Measurements from ENCODE around the gene KAZALD1.
A peak's percentile ranks its signal among the peaks of the same experiment; 100 is the strongest.
"Not testable (repeated sequence)": the region's sequence is repeated elsewhere in the genome, so short reads cannot be mapped to it uniquely, and the experiment has no call there.

KAZALD1 gene

DNA sequence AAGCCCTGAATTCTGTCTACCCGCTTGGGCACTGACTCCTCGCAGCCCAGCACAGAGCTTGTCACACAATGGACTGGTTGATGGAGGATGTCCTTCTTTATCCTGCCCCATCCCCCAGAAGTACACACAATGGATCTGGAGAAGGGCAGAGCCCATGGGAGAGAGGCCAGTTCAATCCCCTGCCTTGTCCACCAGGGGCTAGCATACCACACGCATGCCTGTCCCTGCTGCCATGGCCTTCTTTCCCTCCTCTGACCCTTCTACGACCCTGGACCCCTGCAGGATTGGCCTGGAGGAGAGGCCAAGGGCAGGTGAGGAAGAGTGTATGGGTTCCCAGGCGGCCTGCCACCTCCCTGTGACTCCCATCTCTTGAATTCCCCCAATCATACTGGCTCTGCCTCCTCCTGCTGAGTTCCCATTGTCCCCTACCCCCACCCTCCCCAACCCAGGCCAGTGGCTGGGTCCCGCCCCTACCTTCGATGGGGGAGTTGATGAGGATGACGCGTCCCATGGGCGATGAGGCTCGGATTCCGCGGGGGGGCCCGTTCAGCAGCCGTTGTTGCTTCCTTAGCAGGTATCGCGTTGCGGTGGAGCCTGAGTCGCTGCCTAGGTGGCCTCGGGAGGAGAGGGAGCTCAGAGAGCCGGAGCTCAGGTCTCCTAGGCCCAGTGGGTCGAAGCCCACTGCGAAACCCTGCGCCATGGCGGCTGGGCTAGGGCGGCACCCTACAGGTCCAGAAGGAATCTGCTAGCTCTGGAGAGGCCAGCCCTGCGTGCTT is 32.1 kb upstream of the KAZALD1 start:
- DNase-seq (ENCODE audit: low read depth in 4 of 4, low spot score in 1 of 4): no peak

DNA sequence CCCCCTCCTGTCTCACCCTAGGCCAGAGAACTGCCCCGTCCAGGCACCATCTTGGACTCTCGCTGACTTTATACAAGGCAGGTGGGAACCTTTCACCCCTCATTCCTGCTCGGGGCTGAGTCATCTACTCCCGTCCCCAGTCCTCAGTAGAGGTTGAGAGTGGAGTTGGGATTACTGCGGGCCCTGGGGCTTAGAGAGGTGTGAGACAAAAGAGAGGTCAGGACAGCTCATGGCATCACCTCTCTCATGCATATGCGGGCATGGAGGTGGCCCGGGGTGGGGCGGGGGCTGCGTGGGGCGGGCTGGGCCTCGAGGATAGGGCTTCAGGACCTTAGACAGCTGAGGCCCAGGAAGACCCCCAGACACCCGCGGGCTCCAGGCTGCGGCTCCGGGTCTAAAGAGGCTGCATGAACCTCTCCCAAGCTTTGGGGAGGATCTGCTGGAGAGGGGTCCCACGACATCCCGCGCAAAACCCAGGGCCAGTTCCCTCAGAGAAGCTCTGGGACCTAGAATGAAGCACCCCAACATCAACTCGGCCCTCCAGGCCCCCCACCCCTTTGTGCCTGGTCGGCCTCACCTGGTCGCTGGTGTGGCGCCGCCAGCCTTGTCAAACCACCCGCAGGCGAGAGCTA is 31.2 kb upstream of the KAZALD1 start:
- no peak for DNase-seq (ENCODE audit: low read depth in 4 of 4, low spot score in 1 of 4)

GRCh38 chr10:101031128-101031795 is 30.5 kb upstream of the KAZALD1 start, which contains the start of the genes PDZD7 and SFXN3:
Gene PDZD7, minus strand, starts transcription at chr10:101031129. Its CDS starts 910 bp downstream, at chr10:101030219.
Gene SFXN3, plus strand, starts transcription at chr10:101031234. Its CDS starts 3,461 bp downstream, at chr10:101034695.
- peak; percentile 90 to 96 (median 94) for DNase-seq (ENCODE audit: low read depth in 4 of 4, low spot score in 1 of 4)

GRCh38 chr10:101031796-101032636 is 29.8 kb upstream of the KAZALD1 start:
- DNase-seq (ENCODE audit: low read depth in 4 of 4, low spot score in 1 of 4): peak; percentile 39 to 59 (median 54)

GRCh38 chr10:101032637-101033224 is 29.1 kb upstream of the KAZALD1 start:
- peak in 2 of 4 experiments; percentile 24 to 48 for DNase-seq (ENCODE audit: low read depth in 4 of 4, low spot score in 1 of 4)

DNA sequence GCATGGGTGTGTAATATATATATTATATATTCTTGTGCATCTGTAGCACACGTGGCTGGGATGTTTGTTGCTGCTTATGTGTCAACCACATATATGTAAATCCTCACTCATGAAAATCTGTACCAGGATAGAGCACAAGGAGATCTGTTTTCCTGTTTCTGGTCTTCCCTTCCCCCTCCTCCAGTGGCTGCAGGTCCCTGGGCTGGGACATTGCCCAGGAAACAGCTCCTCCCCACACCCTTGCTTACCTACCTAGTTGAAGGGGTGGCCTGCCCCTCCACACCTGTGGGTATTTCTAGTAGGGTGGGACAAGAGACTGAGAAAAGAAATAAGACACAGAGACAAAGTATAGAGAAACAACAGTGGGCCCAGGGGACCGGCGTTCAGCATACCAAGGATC is 28.5 kb upstream of the KAZALD1 start:
- DNase-seq (ENCODE audit: low read depth in 4 of 4, low spot score in 1 of 4): no peak

GRCh38 chr10:101034404-101034803 is 27.4 kb upstream of the KAZALD1 start:
- not testable (repeated sequence) for DNase-seq (ENCODE audit: low read depth in 4 of 4, low spot score in 1 of 4)

- DNase-seq (ENCODE audit: low read depth in 4 of 4, low spot score in 1 of 4): no peak
Observed at GRCh38 chr10:101035314-101035713, 26.5 kb upstream of the KAZALD1 start.

GRCh38 chr10:101035916-101036702 is 25.7 kb upstream of the KAZALD1 start:
- DNase-seq (ENCODE audit: low read depth in 4 of 4, low spot score in 1 of 4): no peak

GRCh38 chr10:101036726-101037125 is 25.1 kb upstream of the KAZALD1 start:
- no peak for DNase-seq (ENCODE audit: low read depth in 4 of 4, low spot score in 1 of 4)

DNA sequence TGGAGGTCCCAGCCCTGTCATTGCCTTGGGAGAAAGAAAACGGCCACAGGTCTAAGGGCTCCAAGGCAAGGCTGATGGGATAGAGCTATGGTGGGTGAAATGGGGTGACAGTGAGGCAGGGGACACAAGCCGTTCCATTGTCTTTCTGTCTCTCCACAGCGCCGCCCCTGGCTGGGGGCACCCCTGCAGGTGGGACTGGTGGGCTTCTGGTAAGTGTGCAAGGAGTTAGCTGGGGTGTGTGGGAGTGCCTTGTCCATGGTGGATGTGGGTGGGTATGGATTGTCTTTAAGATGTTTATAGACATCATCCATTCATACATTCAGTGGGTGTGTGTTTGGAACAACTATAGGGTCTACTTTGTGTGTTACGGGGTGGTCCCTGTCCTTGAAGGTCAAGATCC is 23.3 kb upstream of the KAZALD1 start:
- DNase-seq (ENCODE audit: low read depth in 4 of 4, low spot score in 1 of 4): no peak

- no peak for DNase-seq (ENCODE audit: low read depth in 4 of 4, low spot score in 1 of 4)
Observed at GRCh38 chr10:101040061-101040460, 21.7 kb upstream of the KAZALD1 start.

DNA sequence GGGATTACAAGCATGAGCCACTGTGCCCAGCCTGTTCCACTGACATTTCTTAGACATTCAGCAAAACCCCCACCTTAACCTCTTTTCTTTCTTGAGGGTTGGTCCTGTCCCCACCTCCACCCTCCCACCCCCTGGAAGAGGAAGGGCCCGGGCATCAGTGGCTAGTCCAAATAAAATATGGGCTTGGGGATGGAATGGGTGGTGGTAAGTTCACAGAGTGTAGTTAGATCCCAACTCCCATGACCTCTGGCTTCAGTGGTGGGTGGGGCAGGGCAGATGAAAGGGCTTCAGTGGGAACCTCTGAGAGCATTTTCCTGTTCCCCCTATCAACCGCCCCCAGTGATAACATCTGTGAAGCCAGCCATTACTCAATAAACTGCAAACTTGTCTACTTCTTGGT is 20.9 kb upstream of the KAZALD1 start:
- DNase-seq (ENCODE audit: low read depth in 4 of 4, low spot score in 1 of 4): no peak

DNA sequence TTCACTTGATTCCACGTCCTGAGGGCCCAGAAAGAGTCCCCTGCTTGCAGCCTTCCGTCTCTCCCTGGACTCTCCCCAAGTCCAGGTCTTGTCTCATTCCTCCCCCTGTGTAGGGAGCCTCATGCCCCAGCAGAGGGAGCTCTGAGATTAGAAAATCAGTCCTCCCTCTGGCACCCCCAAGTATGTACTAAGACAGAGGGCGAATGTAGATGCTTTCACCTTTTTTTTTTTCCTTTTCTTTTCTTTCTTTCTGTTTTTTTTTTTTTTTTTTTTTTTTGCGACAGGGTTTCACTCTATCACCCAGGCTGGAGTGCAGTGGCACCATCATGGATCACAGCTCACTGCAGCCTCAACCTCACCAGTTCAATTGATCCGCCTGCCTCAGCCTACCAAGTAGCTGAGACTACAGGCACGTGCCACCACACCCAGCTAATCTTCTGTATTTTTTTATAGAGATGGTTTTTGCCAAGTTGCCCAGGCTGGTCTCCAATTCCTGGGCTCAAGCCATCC is 20.5 kb upstream of the KAZALD1 start:
- DNase-seq (ENCODE audit: low read depth in 4 of 4, low spot score in 1 of 4): peak in 2 of 4 experiments; percentile 38 to 63

GRCh38 chr10:101042118-101042517 is 19.7 kb upstream of the KAZALD1 start:
- DNase-seq (ENCODE audit: low read depth in 4 of 4, low spot score in 1 of 4): no peak

- DNase-seq (ENCODE audit: low read depth in 4 of 4, low spot score in 1 of 4): peak; percentile 74 to 90 (median 82)
Observed at GRCh38 chr10:101042667-101043362, 19.0 kb upstream of the KAZALD1 start.

DNA sequence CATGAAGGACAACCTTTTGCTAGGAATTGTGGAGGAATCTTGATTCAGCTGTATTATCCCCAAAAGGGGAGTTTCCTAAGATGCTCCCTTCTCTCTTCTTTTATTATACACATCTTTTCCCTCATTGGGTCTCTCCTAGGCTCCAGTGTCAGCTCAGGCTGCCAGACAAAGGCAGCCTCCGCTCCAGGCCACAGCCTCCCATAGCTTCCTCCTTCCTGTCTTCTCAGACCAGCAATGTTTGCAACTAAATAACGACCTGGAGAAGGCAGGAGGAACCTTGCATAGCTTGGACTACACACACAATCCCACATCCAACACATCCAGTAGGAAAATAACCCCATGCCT is 18.5 kb upstream of the KAZALD1 start:
- no peak for DNase-seq (ENCODE audit: low read depth in 4 of 4, low spot score in 1 of 4)

DNA sequence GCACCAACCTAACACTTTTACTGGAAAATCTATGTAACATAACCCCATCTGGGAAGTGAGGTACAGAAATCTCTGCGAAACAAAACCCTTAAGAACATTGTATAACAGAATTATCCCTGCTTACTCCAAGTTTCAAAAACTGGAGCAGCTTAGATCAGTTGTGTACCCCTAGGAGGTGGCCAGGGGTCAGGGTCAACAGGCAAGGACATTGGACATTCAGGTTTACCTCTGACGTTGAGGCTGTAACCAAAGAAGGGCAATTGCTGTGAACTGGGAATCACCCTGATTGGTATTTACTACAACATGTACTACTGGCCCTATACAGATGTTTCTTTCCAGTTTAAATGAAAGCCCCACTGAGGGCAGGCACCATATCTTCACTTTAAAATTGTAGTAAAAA is 17.7 kb upstream of the KAZALD1 start:
- DNase-seq (ENCODE audit: low read depth in 4 of 4, low spot score in 1 of 4): no peak
